Activated T-cell treated with anti-CD3 and anti-CD28 coated beads for 24 hours (primary cell): ENCODE data around the gene LMNA.

Experiments used
- DNase-seq: peaks from one replicate; pipeline ENCODE4 v3.0.0-alpha.2; 2020; ENCODE audit warnings: low read depth

LMNA gene

GRCh38 chr1:156082309-156083091 lies 32.0 kb upstream of the LMNA start, which contains the start of gene MEX3A:
Gene MEX3A (minus strand): TSS chr1:156082465. CDS start chr1:156081998, 467 bp downstream.
- peak; percentile 31 for DNase-seq

GRCh38 chr1:156083800-156084790 lies 30.4 kb upstream of the LMNA start:
- DNase-seq = no peak

GRCh38 chr1:156086256-156086662 lies 28.3 kb upstream of the LMNA start:
- no peak for DNase-seq

- no peak for DNase-seq
Observed at GRCh38 chr1:156089704-156090103, 24.8 kb upstream of the LMNA start.

GRCh38 chr1:156090138-156090839 lies 24.2 kb upstream of the LMNA start:
- no peak for DNase-seq

GRCh38 chr1:156090840-156091188 lies 23.7 kb upstream of the LMNA start:
- DNase-seq = peak; percentile 80

- DNase-seq = no peak
Observed at GRCh38 chr1:156091610-156092009, 22.9 kb upstream of the LMNA start.

GRCh38 chr1:156095906-156096508 lies 18.5 kb upstream of the LMNA start:
- DNase-seq = no peak

GRCh38 chr1:156096640-156097391 lies 17.7 kb upstream of the LMNA start:
- peak; percentile 89 for DNase-seq

- DNase-seq = no peak
Observed at GRCh38 chr1:156097499-156098178, 16.9 kb upstream of the LMNA start.

GRCh38 chr1:156098784-156099183 lies 15.7 kb upstream of the LMNA start:
- DNase-seq = no peak

- no peak for DNase-seq
Observed at GRCh38 chr1:156099282-156099681, 15.2 kb upstream of the LMNA start.

GRCh38 chr1:156100205-156100995 lies 14.1 kb upstream of the LMNA start:
- no peak for DNase-seq

- DNase-seq = no peak
Observed at GRCh38 chr1:156101880-156102279, 12.6 kb upstream of the LMNA start.

GRCh38 chr1:156102633-156103511 lies 11.6 kb upstream of the LMNA start:
- DNase-seq = no peak

- no peak for DNase-seq
Observed at GRCh38 chr1:156103521-156103947, 11.0 kb upstream of the LMNA start.

GRCh38 chr1:156104065-156104810 lies 10.3 kb upstream of the LMNA start:
- DNase-seq = no peak
